ENCODE data around the gene ANKRD13D.
A peak's percentile ranks its signal among the peaks of the same experiment; 100 is the strongest.

ANKRD13D gene

GRCh38 chr11:67287355-67288197, 1.5 kb upstream of the ANKRD13D start:
- DNase-seq = no peak

GRCh38 chr11:67288198-67288451, 978 bp upstream of the ANKRD13D start:
- no peak for DNase-seq

GRCh38 chr11:67288452-67289225, 464 bp upstream of the ANKRD13D start:
- DNase-seq = peak; percentile 89

GRCh38 chr11:67289651-67290479, 762 bp downstream of the ANKRD13D start:
- no peak for DNase-seq

GRCh38 chr11:67290801-67291200, 1.7 kb downstream of the ANKRD13D start:
- no peak for DNase-seq

GRCh38 chr11:67291481-67292381, 2.6 kb downstream of the ANKRD13D start:
- DNase-seq = no peak

GRCh38 chr11:67292671-67293070, 3.6 kb downstream of the ANKRD13D start:
- peak; percentile 20 for DNase-seq

- peak; percentile 74 for DNase-seq
Observed at GRCh38 chr11:67293090-67293489, 4.0 kb downstream of the ANKRD13D start.

- no peak for DNase-seq
Observed at GRCh38 chr11:67295846-67296245, 6.7 kb downstream of the ANKRD13D start.

GRCh38 chr11:67298786-67299185, 9.7 kb downstream of the ANKRD13D start:
- DNase-seq = no peak

GRCh38 chr11:67299471-67300191, 10.5 kb downstream of the ANKRD13D start:
- DNase-seq = no peak

GRCh38 chr11:67300256-67300755, 11.2 kb downstream of the ANKRD13D start:
- DNase-seq = no peak

- DNase-seq = no peak
Observed at GRCh38 chr11:67300756-67301312, 11.7 kb downstream of the ANKRD13D start.

GRCh38 chr11:67301313-67301921, 12.3 kb downstream of the ANKRD13D start:
- no peak for DNase-seq

GRCh38 chr11:67301951-67302516, 12.9 kb downstream of the ANKRD13D start:
- peak; percentile 8 for DNase-seq

- peak; percentile 6 for DNase-seq
Observed at GRCh38 chr11:67302571-67303131, 13.5 kb downstream of the ANKRD13D start.

GRCh38 chr11:67303132-67303834, 14.2 kb downstream of the ANKRD13D start, which contains the start of gene SSH3:
Gene SSH3, plus strand, starts transcription at chr11:67303530. Its CDS starts 96 bp downstream, at chr11:67303626.
- DNase-seq = peak; percentile 46

GRCh38 chr11:67303835-67304411, 14.8 kb downstream of the ANKRD13D start:
- DNase-seq = peak; percentile 10
